Measurements from ENCODE around the gene TMPRSS13.

DNA sequence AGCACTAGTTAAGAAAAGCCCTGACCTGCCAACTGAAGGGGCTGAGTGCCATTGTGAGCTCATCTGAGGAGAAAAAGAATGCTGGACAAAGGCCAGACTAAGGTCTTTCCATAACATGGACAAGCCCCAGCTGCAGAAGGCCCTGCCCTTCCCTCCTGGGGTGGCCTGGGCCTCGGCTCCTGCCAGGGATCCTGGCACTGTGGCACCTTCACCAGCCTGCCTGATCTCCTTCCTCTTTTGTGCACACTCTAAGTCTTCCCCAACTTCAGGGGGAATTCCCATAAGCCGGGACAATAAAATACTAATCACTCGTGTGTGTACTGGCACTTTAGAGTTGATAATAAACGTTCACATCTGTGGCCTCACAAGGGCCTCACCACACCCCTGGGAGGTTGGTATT lies 9.9 kb downstream of the TMPRSS13 start:
- TF ChIP-seq POLR2A (IDR thresholded peaks at IDR 0.05; ENCODE audit: low read length) (no peak), RFX5 (IDR thresholded peaks at IDR 0.05) (no peak), EP300 (IDR thresholded peaks at IDR 0.05) (no peak), RARB (CRISPR knock-in tag; IDR thresholded peaks at IDR 0.05) (no peak), TP53 (CRISPR knock-in tag; IDR thresholded peaks at IDR 0.05) (no peak), JUNB (IDR thresholded peaks at IDR 0.05) (no peak), RAD21 (conservative IDR thresholded peaks at IDR 0.05 in 1 of 2, IDR thresholded peaks at IDR 0.05 in 1 of 2) (no peak), CHD2 (IDR thresholded peaks at IDR 0.05; ENCODE audit: low read length, partially characterized antibody) (no peak), CBX8 (IDR thresholded peaks at IDR 0.05) (no peak), POLR2AphosphoS2 (conservative IDR thresholded peaks at IDR 0.05; ENCODE audit: low read length) (no peak)
- TF ChIP-seq, protein P1, sequence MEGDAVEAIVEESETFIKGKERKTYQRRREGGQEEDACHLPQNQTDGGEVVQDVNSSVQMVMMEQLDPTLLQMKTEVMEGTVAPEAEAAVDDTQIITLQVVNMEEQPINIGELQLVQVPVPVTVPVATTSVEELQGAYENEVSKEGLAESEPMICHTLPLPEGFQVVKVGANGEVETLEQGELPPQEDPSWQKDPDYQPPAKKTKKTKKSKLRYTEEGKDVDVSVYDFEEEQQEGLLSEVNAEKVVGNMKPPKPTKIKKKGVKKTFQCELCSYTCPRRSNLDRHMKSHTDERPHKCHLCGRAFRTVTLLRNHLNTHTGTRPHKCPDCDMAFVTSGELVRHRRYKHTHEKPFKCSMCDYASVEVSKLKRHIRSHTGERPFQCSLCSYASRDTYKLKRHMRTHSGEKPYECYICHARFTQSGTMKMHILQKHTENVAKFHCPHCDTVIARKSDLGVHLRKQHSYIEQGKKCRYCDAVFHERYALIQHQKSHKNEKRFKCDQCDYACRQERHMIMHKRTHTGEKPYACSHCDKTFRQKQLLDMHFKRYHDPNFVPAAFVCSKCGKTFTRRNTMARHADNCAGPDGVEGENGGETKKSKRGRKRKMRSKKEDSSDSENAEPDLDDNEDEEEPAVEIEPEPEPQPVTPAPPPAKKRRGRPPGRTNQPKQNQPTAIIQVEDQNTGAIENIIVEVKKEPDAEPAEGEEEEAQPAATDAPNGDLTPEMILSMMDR (IDR thresholded peaks at IDR 0.05): no peak
- TF ChIP-seq, protein P2, sequence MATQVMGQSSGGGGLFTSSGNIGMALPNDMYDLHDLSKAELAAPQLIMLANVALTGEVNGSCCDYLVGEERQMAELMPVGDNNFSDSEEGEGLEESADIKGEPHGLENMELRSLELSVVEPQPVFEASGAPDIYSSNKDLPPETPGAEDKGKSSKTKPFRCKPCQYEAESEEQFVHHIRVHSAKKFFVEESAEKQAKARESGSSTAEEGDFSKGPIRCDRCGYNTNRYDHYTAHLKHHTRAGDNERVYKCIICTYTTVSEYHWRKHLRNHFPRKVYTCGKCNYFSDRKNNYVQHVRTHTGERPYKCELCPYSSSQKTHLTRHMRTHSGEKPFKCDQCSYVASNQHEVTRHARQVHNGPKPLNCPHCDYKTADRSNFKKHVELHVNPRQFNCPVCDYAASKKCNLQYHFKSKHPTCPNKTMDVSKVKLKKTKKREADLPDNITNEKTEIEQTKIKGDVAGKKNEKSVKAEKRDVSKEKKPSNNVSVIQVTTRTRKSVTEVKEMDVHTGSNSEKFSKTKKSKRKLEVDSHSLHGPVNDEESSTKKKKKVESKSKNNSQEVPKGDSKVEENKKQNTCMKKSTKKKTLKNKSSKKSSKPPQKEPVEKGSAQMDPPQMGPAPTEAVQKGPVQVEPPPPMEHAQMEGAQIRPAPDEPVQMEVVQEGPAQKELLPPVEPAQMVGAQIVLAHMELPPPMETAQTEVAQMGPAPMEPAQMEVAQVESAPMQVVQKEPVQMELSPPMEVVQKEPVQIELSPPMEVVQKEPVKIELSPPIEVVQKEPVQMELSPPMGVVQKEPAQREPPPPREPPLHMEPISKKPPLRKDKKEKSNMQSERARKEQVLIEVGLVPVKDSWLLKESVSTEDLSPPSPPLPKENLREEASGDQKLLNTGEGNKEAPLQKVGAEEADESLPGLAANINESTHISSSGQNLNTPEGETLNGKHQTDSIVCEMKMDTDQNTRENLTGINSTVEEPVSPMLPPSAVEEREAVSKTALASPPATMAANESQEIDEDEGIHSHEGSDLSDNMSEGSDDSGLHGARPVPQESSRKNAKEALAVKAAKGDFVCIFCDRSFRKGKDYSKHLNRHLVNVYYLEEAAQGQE (IDR thresholded peaks at IDR 0.05): no peak
- TF ChIP-seq, protein P3, sequence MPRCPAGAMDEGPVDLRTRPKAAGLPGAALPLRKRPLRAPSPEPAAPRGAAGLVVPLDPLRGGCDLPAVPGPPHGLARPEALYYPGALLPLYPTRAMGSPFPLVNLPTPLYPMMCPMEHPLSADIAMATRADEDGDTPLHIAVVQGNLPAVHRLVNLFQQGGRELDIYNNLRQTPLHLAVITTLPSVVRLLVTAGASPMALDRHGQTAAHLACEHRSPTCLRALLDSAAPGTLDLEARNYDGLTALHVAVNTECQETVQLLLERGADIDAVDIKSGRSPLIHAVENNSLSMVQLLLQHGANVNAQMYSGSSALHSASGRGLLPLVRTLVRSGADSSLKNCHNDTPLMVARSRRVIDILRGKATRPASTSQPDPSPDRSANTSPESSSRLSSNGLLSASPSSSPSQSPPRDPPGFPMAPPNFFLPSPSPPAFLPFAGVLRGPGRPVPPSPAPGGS (IDR thresholded peaks at IDR 0.05): no peak
- TF ChIP-seq, protein P4, sequence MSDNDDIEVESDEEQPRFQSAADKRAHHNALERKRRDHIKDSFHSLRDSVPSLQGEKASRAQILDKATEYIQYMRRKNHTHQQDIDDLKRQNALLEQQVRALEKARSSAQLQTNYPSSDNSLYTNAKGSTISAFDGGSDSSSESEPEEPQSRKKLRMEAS (IDR thresholded peaks at IDR 0.05): no peak

All from A549 (cell line).